Loucy (cell line): ENCODE measurements around the gene SLC10A7.

Experiments
- H2AFZ ChIP-seq: fragments of 200-600 bp; sonication (generic); 2 replicates; pipeline ENCODE4 v1.6.0; 2016; ENCODE audit warnings: antibody characterized with exemption, mild to moderate bottlenecking, low read length, moderate library complexity
- H3F3A ChIP-seq: fragments of 200-600 bp; 2 replicates; pipeline ENCODE4 v1.6.0; 2016; ENCODE audit warnings: antibody characterized with exemption, low read depth, mild to moderate bottlenecking
- H3K27me3 ChIP-seq: fragments of 200-600 bp; sonication (generic); 2 replicates; pipeline ENCODE4 v1.6.1; 2014; ENCODE audit warnings: low read length, mild to moderate bottlenecking; ENCODE audit not compliant: insufficient read depth, poor library complexity, severe bottlenecking
- H3K36me3 ChIP-seq: fragments of 200-600 bp; sonication (generic); 2 replicates; pipeline ENCODE4 v1.6.1; 2016; ENCODE audit warnings: low read length; ENCODE audit not compliant: insufficient read depth
- H3K4me1 ChIP-seq: fragments of 200-600 bp; sonication (generic); 2 replicates; pipeline ENCODE4 v1.5.1; 2014; ENCODE audit warnings: low read length, mild to moderate bottlenecking; ENCODE audit not compliant: insufficient read depth, poor library complexity, severe bottlenecking
- H3K4me2 ChIP-seq: fragments of 200-600 bp; sonication (generic); 2 replicates; pipeline ENCODE4 v1.6.0; 2014; ENCODE audit warnings: antibody characterized with exemption, low read length, low read depth, mild to moderate bottlenecking; ENCODE audit not compliant: poor library complexity, severe bottlenecking
- H3K4me3 ChIP-seq: fragments of 200-600 bp; sonication (generic); 2 replicates; pipeline ENCODE4 v1.5.1; 2014; ENCODE audit warnings: low read length, mild to moderate bottlenecking, mixed read lengths; ENCODE audit not compliant: poor library complexity, severe bottlenecking
- H3K79me2 ChIP-seq: fragments of 200-600 bp; sonication (generic); 2 replicates; pipeline ENCODE4 v1.6.1; 2014; ENCODE audit warnings: low read length; ENCODE audit not compliant: insufficient read depth
- H3K9ac ChIP-seq: fragments of 200-600 bp; sonication (generic); 2 replicates; pipeline ENCODE4 v1.6.0; 2014; ENCODE audit warnings: mild to moderate bottlenecking, low read depth, low read length, moderate library complexity; ENCODE audit not compliant: poor library complexity, severe bottlenecking
- H3K9me2 ChIP-seq: fragments of 200-600 bp; sonication (generic); replicated peaks from 2 replicates; pipeline ENCODE4 v1.6.1; 2016; ENCODE audit warnings: low read depth, low read length, mixed read lengths
- H3K9me3 ChIP-seq: fragments of 200-600 bp; sonication (generic); 2 replicates; pipeline ENCODE4 v1.6.1; 2014; ENCODE audit warnings: mild to moderate bottlenecking, antibody characterized with exemption, low read length, low read depth; ENCODE audit not compliant: insufficient read depth
- H4K20me1 ChIP-seq: fragments of 200-600 bp; sonication (generic); 2 replicates; pipeline ENCODE4 v1.6.0; 2014; ENCODE audit warnings: antibody characterized with exemption, low read length, mild to moderate bottlenecking; ENCODE audit not compliant: insufficient read depth, poor library complexity, severe bottlenecking
- EZH2phosphoT487 ChIP-seq: fragments of 200-600 bp; IDR thresholded peaks from 2 replicates; pipeline ENCODE4 v1.6.1; 2018; ENCODE audit warnings: antibody characterized with exemption, mild to moderate bottlenecking, moderate library complexity, borderline replicate concordance
- TF ChIP-seq, protein P1 (sequence below): fragments of 200-600 bp; sonication (generic); conservative IDR thresholded peaks from 2 replicates; pipeline ENCODE4 v1.5.1; 2014; ENCODE audit warnings: mild to moderate bottlenecking, antibody characterized with exemption, low read length

SLC10A7 gene

DNA sequence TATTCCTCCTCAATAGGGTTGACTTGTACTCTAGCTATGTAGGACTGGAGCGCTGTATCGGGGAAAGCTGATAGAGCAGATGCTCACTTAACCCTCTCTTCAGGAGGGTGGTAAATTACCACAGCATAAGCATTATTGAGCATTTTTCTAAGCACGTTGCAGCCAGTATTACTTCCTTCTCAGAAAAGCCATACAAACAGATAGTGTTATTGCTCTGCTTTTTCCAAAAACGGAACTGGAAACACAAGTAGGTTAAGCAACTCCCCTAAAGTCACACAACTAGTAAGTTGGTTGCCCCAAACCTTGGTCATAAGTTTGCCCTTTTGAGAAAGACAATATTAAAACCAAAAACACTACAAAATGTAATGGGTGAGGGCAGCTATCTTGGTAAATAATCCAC lies 233.5 kb downstream of the SLC10A7 start:
- TF ChIP-seq, protein P1, sequence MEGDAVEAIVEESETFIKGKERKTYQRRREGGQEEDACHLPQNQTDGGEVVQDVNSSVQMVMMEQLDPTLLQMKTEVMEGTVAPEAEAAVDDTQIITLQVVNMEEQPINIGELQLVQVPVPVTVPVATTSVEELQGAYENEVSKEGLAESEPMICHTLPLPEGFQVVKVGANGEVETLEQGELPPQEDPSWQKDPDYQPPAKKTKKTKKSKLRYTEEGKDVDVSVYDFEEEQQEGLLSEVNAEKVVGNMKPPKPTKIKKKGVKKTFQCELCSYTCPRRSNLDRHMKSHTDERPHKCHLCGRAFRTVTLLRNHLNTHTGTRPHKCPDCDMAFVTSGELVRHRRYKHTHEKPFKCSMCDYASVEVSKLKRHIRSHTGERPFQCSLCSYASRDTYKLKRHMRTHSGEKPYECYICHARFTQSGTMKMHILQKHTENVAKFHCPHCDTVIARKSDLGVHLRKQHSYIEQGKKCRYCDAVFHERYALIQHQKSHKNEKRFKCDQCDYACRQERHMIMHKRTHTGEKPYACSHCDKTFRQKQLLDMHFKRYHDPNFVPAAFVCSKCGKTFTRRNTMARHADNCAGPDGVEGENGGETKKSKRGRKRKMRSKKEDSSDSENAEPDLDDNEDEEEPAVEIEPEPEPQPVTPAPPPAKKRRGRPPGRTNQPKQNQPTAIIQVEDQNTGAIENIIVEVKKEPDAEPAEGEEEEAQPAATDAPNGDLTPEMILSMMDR: no peak
- no peak for TF ChIP-seq EZH2phosphoT487
- Histone ChIP-seq H3K27me3 (no peaks in the 10 kb centered on the region), H3F3A (no peaks in the 10 kb centered on the region), H3K9me3 (no peaks in the 10 kb centered on the region), H3K4me2 (no peak overlapping the region), H3K9ac (no peak overlapping the region), H4K20me1 (no peaks in the 10 kb centered on the region), H3K4me1 (no peaks in the 10 kb centered on the region), H3K36me3 (no peaks in the 10 kb centered on the region; the same call in 1 of the 2 replicates), H3K9me2 (no peaks in the 10 kb centered on the region), H3K4me3 (no peak overlapping the region), H2AFZ (no peak overlapping the region), H3K79me2 (no peaks in the 10 kb centered on the region)

DNA sequence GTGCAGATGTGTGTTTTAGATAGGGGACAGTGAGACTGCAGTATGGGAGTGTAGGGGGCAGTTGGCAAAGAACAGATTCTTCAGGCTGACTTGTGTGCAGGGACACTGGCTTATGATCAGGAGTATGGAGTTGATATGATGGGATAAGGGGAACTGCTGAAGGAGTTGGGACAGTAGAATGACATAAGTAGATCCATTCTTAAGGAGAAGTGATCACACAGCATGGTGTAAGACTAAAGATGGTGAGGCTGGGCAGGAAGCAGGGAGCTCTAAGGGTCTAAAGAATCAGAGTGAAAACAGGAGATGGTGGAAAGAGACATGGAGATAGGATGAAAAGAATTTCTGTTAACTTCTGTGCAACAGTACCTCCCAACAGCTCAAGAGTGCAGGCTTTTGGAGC lies 236.7 kb downstream of the SLC10A7 start:
- TF ChIP-seq, protein P1: no peak
- no peak for TF ChIP-seq EZH2phosphoT487
- H3K36me3 ChIP-seq: no peaks in the 10 kb centered on the region; the same call in 1 of the 2 replicates
- no peak overlapping the region for H3K9ac ChIP-seq
- no peaks in the 10 kb centered on the region for H3K27me3 ChIP-seq
- H3K4me2 ChIP-seq: no peak overlapping the region
- H4K20me1 ChIP-seq: no peaks in the 10 kb centered on the region
- H3K4me1 ChIP-seq: no peaks in the 10 kb centered on the region
- H2AFZ ChIP-seq: no peak overlapping the region
- H3K9me3 ChIP-seq: no peaks in the 10 kb centered on the region
- H3K79me2 ChIP-seq: no peaks in the 10 kb centered on the region
- H3F3A ChIP-seq: no peaks in the 10 kb centered on the region
- H3K4me3 ChIP-seq: no peak overlapping the region
- no peaks in the 10 kb centered on the region for H3K9me2 ChIP-seq

DNA sequence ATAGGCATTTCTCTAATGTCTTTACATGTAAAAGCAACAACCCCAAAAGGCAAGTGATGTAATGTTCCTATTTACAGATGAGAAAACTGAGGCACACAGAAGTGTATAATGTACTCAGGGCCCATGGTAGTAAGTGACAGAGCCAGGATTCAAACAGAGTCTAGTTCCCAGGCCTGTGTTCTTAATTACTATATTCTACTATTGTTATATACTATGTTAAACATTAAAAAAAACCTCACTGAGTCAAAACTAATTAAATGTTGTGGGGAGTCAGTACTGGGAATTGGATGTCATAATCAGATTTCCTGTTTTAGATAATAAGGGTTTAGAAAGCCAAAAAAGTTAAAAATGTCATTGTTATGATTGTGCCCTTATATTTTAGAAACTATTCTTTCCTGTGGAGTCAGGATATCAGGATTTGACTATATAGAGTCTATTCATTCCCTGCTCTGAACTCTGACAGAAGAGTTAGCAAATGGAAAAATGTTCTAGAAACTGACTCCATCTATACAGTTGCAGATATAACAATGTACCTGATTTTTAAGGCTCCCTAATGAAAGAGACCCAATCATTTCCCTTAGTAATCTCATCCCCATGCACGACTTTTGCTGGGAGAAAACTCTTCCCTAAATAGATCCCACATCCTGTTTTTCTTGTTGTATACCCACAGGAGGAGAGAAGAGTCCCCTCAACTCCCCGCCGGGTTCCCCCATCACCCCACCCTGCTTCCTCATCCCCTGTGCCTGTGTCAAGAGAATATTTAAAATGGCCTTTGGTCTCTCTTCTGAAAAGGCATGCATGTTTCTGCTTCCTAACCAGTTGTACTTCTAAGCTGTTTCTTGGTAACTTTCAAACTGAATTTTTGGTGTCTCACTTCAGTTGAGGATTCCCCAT lies 237.7 kb downstream of the SLC10A7 start:
- H4K20me1 ChIP-seq: no peaks in the 10 kb centered on the region
- no peaks in the 10 kb centered on the region for H3K4me1 ChIP-seq
- H3K36me3 ChIP-seq: no peaks in the 10 kb centered on the region; the same call in 1 of the 2 replicates
- H3K9ac ChIP-seq: no peak overlapping the region
- H3K4me3 ChIP-seq: no peak overlapping the region
- H3F3A ChIP-seq: no peaks in the 10 kb centered on the region
- no peaks in the 10 kb centered on the region for H3K9me2 ChIP-seq
- no peaks in the 10 kb centered on the region for H3K79me2 ChIP-seq
- no peak overlapping the region for H3K4me2 ChIP-seq
- no peak for TF ChIP-seq EZH2phosphoT487
- H3K27me3 ChIP-seq: no peaks in the 10 kb centered on the region
- no peaks in the 10 kb centered on the region for H3K9me3 ChIP-seq
- no peak overlapping the region for H2AFZ ChIP-seq

DNA sequence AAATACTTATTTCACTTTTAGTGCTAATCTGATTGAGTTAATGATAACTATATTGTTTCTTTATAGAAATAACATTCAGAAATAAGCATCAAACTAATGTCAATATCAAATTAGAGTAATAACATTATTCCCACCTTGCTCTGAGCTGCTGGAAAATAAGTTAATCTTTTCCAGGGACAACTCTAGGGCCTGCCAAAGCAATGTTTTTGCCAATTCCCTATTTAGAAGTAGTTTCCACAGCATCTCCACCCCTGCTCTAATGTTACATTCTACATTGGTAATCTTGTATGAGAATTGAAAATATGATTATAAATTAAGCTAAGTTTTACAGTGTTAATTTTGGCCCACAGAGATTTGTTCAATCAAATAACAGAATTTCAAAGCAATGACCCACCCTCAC lies 239.1 kb downstream of the SLC10A7 start:
- Histone ChIP-seq H3K27me3 (no peaks in the 10 kb centered on the region), H3K9me2 (no peaks in the 10 kb centered on the region), H3K4me2 (no peak overlapping the region), H3K9ac (no peak overlapping the region), H3K9me3 (no peaks in the 10 kb centered on the region), H3K4me3 (no peak overlapping the region), H3K36me3 (no peaks in the 10 kb centered on the region; the same call in 1 of the 2 replicates), H3F3A (no peaks in the 10 kb centered on the region), H3K4me1 (no peaks in the 10 kb centered on the region), H3K79me2 (no peaks in the 10 kb centered on the region), H2AFZ (no peak overlapping the region), H4K20me1 (no peaks in the 10 kb centered on the region)
- TF ChIP-seq, protein P1: no peak
- no peak for TF ChIP-seq EZH2phosphoT487
